KOPT-K1 (cell line): ENCODE measurements around the gene OSGIN1.

Experiments used
- H3K27ac ChIP-seq: fragments of 200-600 bp; sonication (generic); 2 replicates; pipeline ENCODE4 v1.5.1; 2016; ENCODE audit warnings: antibody characterized with exemption, mild to moderate bottlenecking, low read depth, low read length; ENCODE audit not compliant: poor library complexity, severe bottlenecking
- H3K36me3 ChIP-seq: fragments of 200-600 bp; sonication (generic); 2 replicates; pipeline ENCODE4 v1.5.1; 2017; ENCODE audit warnings: antibody characterized with exemption, mild to moderate bottlenecking, low read length, moderate library complexity; ENCODE audit not compliant: insufficient read depth
- H3K9me3 ChIP-seq: fragments of 200-600 bp; sonication (generic); 2 replicates; pipeline ENCODE4 v1.5.1; 2017; ENCODE audit warnings: antibody characterized with exemption, low read length, mild to moderate bottlenecking; ENCODE audit not compliant: insufficient read depth, poor library complexity, severe bottlenecking

Gene OSGIN1

DNA sequence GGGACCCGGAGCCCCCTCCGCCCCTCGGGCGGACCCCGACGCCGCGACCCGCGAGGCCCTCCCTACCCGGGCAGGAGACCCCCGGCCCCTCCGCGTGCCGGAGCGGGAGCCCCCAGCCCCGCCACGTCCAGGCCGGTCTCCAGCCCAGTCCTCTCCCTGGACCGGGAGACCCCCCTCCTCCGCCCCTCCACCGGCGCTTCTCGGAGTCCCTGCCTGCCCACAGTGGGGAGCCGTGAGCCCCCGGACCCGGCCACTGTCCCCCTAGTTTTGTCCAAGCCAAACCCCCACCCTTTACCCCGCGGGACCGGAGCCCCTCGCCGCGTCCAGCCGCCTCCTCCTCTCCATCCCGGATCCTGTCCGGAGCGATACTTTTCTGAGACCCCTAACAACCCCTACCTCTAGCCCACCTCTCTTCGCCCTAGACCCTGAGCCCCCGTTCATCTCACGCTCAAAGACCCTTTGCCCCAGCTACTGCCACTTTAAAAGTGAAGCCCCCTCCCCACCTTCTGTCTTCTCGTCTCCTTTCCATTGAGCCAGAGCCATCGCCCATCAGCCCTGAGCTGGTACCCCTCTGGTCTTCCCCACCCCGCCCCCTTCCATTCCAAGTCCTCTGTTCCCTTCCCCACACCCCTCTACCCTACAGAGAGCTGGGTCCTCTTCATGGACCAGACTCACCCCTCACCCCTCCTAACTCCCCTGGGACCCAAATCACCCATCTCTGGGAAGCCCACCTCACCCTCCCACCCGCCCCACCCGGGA, 16.0 kb downstream of the OSGIN1 start:
- no peak overlapping the region for H3K27ac ChIP-seq
- no peaks in the 10 kb centered on the region for H3K36me3 ChIP-seq
- H3K9me3 ChIP-seq: no peaks in the 10 kb centered on the region

- Histone ChIP-seq H3K9me3 (no peaks in the 10 kb centered on the region), H3K27ac (no peak overlapping the region)
These were observed 16.9 kb downstream of the OSGIN1 start for GRCh38 chr16:83969771-83970429.

GRCh38 chr16:83970430-83970815, 17.4 kb downstream of the OSGIN1 start:
- no peaks in the 10 kb centered on the region for H3K36me3 ChIP-seq
- H3K9me3 ChIP-seq: no peaks in the 10 kb centered on the region
- no peak overlapping the region for H3K27ac ChIP-seq

More at GRCh38 chr16:83969771-83970429, 16.9 kb downstream of the OSGIN1 start:
- no peaks in the 10 kb centered on the region for H3K36me3 ChIP-seq

GRCh38 chr16:83971165-83972130, 18.4 kb downstream of the OSGIN1 start:
- H3K9me3 ChIP-seq: no peaks in the 10 kb centered on the region
- H3K36me3 ChIP-seq: no peaks in the 10 kb centered on the region
- H3K27ac ChIP-seq: no peak overlapping the region

GRCh38 chr16:83972256-83973008, 19.4 kb downstream of the OSGIN1 start:
- Histone ChIP-seq H3K36me3 (no peaks in the 10 kb centered on the region), H3K27ac (no peak overlapping the region)

GRCh38 chr16:83973077-83973476, 20.0 kb downstream of the OSGIN1 start:
- no peak overlapping the region for H3K27ac ChIP-seq
- no peaks in the 10 kb centered on the region for H3K36me3 ChIP-seq
- H3K9me3 ChIP-seq: peaks cover 8% of the 10 kb centered on the region

More at GRCh38 chr16:83972256-83973008, 19.4 kb downstream of the OSGIN1 start:
- H3K9me3 ChIP-seq: peaks cover 1% of the 10 kb centered on the region

DNA sequence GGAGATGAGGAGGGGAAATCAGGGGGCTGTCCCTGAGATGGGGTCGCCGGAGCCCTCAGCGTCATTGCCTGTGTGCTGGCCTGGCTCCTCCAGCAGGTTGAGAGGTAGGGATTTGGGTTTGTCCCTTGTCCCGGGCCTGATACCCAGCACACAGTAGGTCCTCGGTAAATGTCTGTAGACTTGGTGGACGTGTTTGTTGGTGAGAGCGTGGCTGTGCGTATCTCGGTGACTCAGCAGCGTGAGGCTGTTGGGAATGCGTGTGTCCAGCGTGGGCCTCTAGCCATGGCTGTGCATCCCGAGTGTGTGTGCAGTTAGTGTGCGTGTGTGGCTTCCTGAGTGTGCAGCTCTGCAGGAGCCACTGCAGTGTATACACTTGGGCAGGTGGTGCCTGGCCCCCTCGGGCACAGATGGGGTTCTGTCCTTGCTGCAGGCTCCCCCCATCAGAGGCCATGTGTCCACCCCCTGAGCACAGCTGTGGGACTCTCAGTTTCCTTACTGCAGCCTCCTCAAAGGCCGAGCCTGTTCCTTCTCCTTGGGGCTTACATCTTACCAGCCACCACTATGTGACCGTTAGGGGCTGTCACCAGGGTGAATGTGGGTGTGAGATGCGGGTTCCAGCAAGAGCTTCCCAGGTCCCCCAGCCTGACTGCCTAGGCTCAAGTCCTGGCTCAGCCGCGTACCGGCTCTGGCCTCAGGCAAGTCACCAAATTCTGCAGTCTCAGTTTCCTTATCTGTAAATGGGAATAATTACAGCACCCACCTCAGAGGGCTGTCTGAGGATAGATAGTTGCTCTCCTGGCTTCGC, 20.7 kb downstream of the OSGIN1 start:
- no peaks in the 10 kb centered on the region for H3K36me3 ChIP-seq
- no peak overlapping the region for H3K27ac ChIP-seq
- H3K9me3 ChIP-seq: peaks cover 15% of the 10 kb centered on the region

DNA sequence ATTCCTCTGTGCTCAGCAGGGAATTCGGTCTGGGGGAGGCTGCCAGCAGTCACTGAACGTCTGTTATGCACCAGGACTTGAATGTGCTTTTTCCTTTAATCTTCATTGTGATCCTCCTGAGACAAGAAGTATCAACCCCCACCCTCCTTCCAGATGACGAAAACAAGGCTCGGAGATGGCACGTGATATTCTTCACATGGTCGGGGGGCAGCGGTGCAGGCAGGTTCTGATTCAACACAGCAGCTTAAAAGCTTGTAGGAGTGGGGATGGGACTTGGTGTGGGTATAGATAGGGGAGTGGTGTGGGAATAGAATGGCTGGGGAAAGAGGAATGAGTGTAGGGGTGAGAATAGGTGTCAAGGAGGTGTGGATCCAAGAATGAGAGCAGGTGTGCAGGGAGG, 21.4 kb downstream of the OSGIN1 start:
- H3K9me3 ChIP-seq: peaks cover 22% of the 10 kb centered on the region
- H3K27ac ChIP-seq: no peak overlapping the region
- no peaks in the 10 kb centered on the region for H3K36me3 ChIP-seq

GRCh38 chr16:83975590-83976260, 22.7 kb downstream of the OSGIN1 start:
- no peaks in the 10 kb centered on the region for H3K36me3 ChIP-seq

GRCh38 chr16:83977056-83977815, 24.2 kb downstream of the OSGIN1 start:
- Histone ChIP-seq H3K27ac (no peak overlapping the region), H3K9me3 (peaks cover 23% of the 10 kb centered on the region), H3K36me3 (no peaks in the 10 kb centered on the region)

More at GRCh38 chr16:83975590-83976260, 22.7 kb downstream of the OSGIN1 start:
- Histone ChIP-seq H3K9me3 (peaks cover 23% of the 10 kb centered on the region), H3K27ac (no peak overlapping the region)

GRCh38 chr16:83978401-83978904, 25.4 kb downstream of the OSGIN1 start:
- Histone ChIP-seq H3K27ac (no peak overlapping the region), H3K9me3 (peaks cover 23% of the 10 kb centered on the region), H3K36me3 (no peaks in the 10 kb centered on the region)

DNA sequence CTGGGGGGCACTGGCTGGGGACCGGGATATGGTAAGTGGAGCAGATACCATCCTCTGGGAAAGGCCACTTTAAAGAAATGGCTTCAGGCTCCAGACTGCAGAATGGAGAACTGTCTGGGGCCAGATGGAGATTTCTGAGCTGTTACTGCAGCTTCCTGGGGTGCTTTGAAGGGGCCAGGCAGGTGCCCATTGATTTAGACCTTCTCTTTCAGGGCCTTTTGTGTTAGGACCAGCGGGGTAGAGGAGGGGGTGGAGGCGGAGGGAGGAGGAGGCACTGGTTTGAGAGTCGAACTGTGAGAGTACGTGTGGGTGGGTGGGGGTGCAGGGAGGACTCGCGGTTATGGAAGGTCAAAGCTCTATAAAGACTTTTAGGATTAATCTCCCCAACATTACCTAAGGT, 26.4 kb downstream of the OSGIN1 start:
- H3K36me3 ChIP-seq: no peaks in the 10 kb centered on the region
- peaks cover 23% of the 10 kb centered on the region for H3K9me3 ChIP-seq
- H3K27ac ChIP-seq: no peak overlapping the region

DNA sequence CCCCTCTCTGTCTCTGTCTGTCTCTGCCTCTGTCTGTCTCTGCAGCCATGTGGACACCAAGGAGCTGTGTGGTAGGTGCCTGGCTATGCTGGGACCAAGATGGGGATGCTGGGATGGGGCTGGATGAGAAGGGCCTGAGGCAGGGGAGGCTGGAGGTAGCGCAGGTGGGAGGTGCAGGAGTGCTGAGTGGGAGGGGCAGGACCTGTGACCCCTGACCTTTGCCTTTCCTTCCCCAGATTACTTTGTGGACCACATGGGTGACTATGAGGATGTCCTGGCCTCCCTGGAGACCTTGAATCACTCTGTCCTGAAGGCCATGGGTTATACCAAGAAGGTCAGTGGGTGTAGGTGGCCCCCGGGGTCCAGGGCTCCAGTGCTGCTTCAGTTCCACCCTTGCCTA, 27.8 kb downstream of the OSGIN1 start:
- peaks cover 23% of the 10 kb centered on the region for H3K9me3 ChIP-seq

More for the DNA sequence above, 27.8 kb downstream of the OSGIN1 start:
- Histone ChIP-seq H3K36me3 (no peaks in the 10 kb centered on the region), H3K27ac (no peak overlapping the region)
